ENCODE data around the gene INSIG1.

Gene INSIG1

DNA sequence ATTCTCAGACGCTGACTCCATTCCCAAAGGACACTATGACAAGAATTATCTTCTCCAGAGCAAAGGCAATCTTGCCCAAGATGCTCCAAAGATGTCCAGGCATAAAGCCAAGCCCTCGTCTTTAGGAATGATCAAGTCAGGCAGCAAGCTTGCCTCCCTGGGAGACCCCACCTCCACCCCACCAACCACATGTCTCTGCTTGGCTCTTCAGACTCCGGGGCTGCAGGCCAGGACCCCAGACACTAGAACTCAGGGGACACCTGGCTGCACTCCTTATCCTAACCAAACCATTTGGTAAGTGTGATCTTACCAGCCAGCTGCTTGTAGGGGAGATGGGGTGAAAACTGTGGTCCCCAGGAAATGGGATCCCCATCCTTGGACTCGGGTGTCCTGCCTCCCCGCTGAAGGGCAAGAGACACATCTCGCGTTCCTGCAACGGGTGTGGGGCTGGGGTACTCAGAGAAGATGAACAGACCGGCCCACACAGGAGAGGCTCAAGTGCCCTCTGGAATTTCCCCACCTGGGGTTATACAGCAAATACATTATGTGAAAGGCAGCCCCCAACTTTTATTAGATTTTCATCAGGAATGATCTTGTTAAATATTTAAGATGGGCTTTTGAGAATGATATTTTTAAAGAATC, 55.7 kb downstream of the INSIG1 start:
- DNase-seq = no peak

DNA sequence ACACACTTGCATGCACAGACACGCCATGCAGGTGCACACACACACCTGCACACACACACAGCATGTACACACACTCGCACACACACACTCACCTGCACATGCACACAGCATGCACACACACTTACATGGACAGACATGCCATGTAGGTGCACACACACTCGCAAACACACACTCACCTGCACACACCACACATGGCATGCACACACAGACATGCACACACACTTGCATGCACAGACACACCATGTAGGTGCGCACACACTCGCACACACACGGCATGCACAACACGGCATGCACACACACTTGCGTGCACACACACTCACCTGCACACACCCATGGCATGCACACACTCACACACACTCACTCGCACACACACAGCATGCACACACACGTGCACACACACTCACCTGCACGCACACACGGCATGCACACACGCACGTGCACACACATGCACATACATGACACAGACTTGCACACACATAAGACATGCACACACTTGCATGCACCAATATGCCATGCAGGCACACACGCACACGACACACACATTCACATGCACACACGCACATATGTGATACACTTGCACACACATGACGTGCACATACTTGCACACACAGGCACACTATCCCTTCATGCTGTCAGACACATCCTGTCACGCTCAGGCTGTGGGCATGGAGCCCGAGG, 56.8 kb downstream of the INSIG1 start:
- DNase-seq = no peak

DNA sequence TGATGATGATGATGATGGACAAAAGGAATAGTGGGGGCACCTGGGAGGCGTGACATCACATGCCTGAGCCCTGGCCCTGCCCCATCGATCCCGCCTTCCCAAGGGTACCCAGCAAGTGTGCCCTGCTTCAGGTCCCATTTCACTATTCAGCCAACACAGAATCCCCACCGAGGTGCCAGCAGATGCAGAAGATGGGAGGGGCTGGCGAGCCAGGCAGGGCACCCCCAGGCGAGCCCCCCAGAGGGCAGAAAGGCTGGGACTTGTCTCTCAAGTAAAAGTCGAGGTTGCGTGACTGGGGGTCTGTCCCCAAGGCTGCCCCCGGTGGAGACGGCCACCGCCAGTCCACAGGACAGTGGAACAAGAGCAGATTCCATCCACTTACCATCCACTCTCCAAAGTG, 57.5 kb downstream of the INSIG1 start:
- DNase-seq = no peak

DNA sequence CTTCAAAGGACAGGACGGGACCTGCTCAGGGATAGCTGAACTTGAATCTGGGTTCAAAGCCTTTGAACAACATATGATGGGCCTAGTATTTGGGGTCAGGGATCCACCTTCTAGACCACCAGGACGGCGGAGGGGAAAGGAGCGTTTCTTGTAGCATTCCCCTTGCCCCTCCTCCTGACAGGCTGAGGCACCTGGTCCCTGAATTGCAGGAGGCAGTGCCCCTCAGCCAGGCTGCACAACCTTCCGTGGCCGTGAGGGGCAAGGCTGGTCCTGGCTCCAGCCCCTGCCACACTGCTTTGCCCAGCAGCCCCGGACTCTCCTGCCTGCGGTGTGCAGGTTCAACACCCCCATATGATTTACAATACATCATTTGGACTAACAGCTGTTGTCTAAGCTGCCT, 58.1 kb downstream of the INSIG1 start:
- DNase-seq = no peak

DNA sequence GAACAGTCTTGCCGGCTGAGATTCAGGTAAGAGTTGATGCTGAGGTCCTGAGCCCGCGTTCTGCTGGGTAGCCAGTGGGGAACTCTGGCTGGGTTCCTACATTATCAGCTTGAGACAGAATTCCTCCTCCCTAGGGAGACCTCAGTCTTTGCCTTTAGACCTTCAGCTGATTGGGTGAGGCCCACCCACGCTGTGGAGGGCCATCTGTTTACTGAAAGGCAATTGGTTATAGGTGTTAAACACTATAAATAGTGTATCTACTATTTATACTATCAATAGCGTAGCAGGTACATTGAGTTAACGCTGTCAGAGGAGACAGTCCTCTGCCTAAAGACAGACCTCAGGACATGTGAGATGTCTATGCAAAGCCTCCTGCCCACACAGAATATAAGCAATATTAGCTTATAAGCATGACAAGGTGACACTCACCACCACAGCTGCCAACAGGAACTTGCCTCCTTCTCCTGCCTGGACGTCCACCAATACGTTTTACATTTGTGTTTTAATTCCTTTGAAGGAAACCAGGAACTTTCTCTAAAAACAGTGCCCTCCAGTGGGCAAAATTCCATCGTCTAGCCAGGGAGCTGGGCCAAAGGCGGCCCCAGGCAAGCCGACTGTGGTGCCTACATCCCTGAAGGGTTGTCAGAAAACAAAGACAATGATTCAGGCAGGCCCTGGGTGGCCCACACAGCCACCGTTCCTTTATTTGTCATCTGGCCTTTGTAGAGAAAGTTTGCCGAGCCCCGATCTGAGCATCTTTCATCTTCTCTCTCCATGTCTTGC, 58.8 kb downstream of the INSIG1 start:
- DNase-seq = no peak

DNA sequence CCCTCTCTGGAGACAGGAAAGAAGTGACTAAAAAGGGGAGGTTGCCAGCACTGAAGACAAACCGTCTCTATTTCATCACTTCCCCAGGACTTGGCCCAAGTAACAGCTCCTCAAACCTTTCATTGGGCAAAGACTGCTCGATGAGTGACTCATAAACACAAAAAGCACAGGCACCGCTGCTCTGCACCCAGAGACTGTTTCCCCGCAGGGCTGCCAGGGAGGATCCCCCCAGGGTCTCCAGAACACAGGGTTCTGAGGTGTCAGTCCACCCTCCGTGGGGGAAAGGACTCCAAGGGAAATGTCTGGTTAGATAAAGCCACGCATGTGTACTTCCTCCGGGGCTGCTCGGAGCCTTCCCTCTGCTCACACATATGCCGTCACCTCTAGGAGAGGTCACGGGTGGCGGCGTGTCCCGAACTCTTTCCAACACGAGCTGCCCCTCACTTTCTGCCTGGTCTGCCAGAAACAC, 59.9 kb downstream of the INSIG1 start:
- no peak for DNase-seq

DNA sequence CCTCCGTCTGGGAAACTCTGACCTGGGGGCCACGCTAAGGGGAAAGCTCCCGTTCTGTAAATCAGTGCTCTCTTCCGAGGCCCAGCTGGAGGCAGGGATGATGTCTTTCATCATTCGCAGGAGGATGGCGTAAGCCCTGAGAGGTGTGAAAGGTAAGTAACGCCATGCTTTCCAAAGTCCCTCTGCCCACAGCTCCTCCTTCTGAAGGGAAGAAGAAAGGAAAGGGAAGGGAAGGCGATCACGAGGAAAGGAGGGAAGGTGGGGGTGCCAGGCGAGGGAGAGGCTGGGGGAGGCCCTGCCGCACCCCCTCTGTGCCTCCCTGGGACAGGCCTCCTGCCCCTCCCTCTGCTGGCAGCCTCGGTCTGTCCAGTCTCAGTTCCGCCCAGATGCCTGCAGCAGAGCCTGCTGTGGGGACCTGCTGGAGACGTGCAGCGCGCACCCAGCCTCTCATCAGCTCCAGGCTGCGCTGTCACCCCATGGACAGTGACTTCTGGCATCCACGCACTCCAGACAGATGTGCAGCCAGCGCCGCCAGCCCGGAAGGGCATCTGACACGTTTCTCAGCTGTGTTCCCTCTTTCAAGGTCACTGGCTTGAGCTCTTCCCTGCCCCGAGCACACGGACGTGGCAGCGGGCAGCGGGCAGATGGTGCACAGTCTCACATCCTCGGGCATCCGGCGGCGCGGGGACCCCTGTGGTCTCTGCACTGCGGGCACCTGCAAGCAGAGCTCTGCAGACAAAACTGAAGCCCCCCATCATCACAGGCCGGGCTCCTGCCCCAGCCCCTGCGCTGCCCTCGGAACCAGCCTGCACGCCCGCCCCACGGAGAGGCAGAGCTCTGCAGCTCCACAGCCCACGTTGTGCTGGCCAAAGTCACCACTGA, 60.6 kb downstream of the INSIG1 start:
- DNase-seq = no peak

DNA sequence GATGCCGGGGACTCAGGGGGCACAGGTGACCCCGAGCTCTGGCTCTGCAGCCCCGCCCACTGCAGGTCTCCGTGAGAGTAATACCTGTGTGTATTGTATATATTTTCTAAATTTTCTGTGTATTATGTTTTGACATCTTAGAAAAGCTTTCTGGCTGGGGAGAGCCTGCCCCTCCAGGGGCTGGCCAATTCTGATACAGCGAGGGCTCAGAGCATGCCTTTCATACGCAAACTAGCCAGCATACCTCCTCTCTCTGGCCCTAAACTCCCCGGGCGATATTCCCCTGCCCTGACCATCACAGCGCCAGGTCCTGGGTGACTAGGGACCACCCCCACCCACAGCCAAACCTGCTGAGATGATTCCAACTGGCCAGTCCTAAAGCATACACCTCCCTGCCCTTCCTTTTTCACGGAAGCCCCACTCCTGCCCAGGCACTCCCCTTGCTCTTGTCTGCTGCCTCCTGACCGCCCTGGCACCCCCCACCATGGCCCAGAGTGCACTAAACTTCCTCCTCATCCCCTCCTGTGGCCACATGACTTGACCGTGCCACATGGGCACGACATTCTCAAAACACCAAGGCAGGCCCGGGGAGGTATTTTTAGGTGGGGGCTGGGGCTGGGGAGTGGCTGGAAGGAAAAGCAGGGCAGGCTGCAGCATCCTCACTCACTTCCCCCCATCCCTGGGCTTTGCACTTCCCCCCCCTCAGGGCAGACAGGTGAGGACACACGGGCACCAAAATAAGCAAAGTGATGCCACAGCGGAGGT, 61.5 kb downstream of the INSIG1 start:
- no peak for DNase-seq
